Measurements from ENCODE around the gene VPS4A. TPM values are rescaled to one million over a fixed set of nuclear protein-coding genes. Genes with fewer than 3 reads are reported as not detected.
A peak's percentile ranks its signal among the peaks of the same experiment; 100 is the strongest.

The VPS4A gene
- total and polyA plus RNA-seq, 10 of the 15 experiments (the other 5 are each of a cell fraction or from before 2014, with no cell fraction given): 5.2 to 36.3 (median 21.4) TPM

DNA sequence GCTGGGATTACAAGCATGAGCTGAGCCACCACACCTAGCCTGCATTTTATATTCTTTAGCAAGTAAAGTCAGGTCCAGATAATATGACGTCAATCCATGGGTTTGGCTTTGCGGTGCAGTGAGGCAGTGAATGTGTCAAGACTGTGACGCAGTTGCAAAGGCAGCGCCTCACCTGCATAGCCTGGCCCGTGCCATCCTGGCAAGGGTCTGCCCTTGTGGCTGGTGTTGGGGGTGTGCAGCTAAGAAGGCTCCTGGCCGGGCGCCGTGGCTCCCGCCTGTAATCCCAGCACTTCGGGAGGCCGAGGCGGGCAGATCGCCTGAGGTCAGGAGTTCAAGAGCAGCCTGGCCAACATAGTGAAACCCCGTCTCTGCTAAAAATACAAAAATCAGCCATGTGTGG lies 12.3 kb downstream of the VPS4A start:
- no peak overlapping the region for H3K4me3 ChIP-seq
- no peak for ATAC-seq
- no peak overlapping the region for H2AFZ ChIP-seq (ENCODE audit: control insufficient read depth, low read depth, low read length)
- no peak for DNase-seq (ENCODE audit: low read depth, low spot score)
- RAD21 ChIA-PET (ENCODE audit: unreplicated experiment): no interaction called here
- H4K20me1 ChIP-seq (ENCODE audit: control insufficient read depth, insufficient read depth): 0 out of 2 replicates have a peak, but pooled peaks cover 2% of the 10 kb centered on the region
- H3K36me3 ChIP-seq (ENCODE audit: control insufficient read depth in 2 of 2, insufficient read depth in 2 of 2, low read length in 1 of 2): peaks cover 43 to 49% of the 10 kb centered on the region in 2 experiments
- no peaks in the 10 kb centered on the region for H3K9me3 ChIP-seq (replicated peaks; ENCODE audit: control insufficient read depth, insufficient read depth, low read length)
- H3K4me2 ChIP-seq (ENCODE audit: control insufficient read depth, insufficient read depth): no peak overlapping the region
- peaks cover 37% of the 10 kb centered on the region for H3K79me2 ChIP-seq (ENCODE audit: control insufficient read depth, insufficient read depth, low read length)
- CTCF ChIA-PET: interaction anchor here (0.9 kb wide), 1 partner anchor 11 kb away, joined by 3 read pairs; no protein-coding TSS in a partner anchor
- POLR2A ChIA-PET: no interaction called here
- no peak for FAIRE-seq
- no peak overlapping the region for H3K27ac ChIP-seq (ENCODE audit: control insufficient read depth, insufficient read depth)
- 99% methylated on average over 14 of the region's 14 CpGs for WGBS (ENCODE audit: insufficient coverage, insufficient replicate concordance, low lambda C conversion rate, missing lambda C conversion rate)
- intact Hi-C loops (cut with micrococcal nuclease; ENCODE audit: unreplicated experiment): no loop called here
- TF ChIP-seq HCFC1 (IDR thresholded peaks at IDR 0.05; ENCODE audit: low read length) (no peak), BHLHE40 (IDR thresholded peaks at IDR 0.05; ENCODE audit: borderline replicate concordance in 1 of 2, low read depth in 2 of 2, low read length in 1 of 2) (peak in 1 of 2 experiments; percentile 25; a peak in 1 of 4 replicates), RB1 (IDR thresholded peaks at IDR 0.05; ENCODE audit: borderline replicate concordance) (no peak), POU2F2 (IDR thresholded peaks at IDR 0.05; ENCODE audit: borderline replicate concordance, low read depth, low read length) (no peak), POLR2A (IDR thresholded peaks at IDR 0.05; ENCODE audit: low read depth, low read length) (peak; percentile 26; the same call in 1 of the 2 replicates), NFIC (IDR thresholded peaks at IDR 0.05; ENCODE audit: low read depth, low read length) (no peak)
- TF ChIP-seq, protein P1, sequence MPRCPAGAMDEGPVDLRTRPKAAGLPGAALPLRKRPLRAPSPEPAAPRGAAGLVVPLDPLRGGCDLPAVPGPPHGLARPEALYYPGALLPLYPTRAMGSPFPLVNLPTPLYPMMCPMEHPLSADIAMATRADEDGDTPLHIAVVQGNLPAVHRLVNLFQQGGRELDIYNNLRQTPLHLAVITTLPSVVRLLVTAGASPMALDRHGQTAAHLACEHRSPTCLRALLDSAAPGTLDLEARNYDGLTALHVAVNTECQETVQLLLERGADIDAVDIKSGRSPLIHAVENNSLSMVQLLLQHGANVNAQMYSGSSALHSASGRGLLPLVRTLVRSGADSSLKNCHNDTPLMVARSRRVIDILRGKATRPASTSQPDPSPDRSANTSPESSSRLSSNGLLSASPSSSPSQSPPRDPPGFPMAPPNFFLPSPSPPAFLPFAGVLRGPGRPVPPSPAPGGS (IDR thresholded peaks at IDR 0.05; ENCODE audit: borderline replicate concordance, insufficient read depth, low read depth, low read length, poor library complexity, severe bottlenecking): no peak
- no peaks in the 10 kb centered on the region for H3K27me3 ChIP-seq (replicated peaks in 1 of 2; ENCODE audit: control insufficient read depth in 2 of 2, insufficient read depth in 2 of 2, low read length in 1 of 2)
- in situ Hi-C loops (cut with MboI): no loop called here
- H3K9ac ChIP-seq (ENCODE audit: control insufficient read depth, insufficient read depth, low read length): no peak overlapping the region
- H3K4me1 ChIP-seq (ENCODE audit: control insufficient read depth, insufficient read depth, low read length): peaks cover 2% of the 10 kb centered on the region
- no TSS peak for BruUV-seq (replicated peaks)
- SMC1A ChIA-PET (ENCODE audit: uncharacterized antibody, unreplicated experiment): no interaction called here

Data from GM12878 (cell line).